ENCODE measurements around the gene ZKSCAN1.
"Not testable (repeated sequence)": the region's sequence is repeated elsewhere in the genome, so short reads cannot be mapped to it uniquely, and the experiment has no call there.

ZKSCAN1 gene

GRCh38 chr7:99987846-99988245 lies 27.6 kb upstream of the ZKSCAN1 start:
- TF ChIP-seq POLR2A (IDR thresholded peaks at IDR 0.05; ENCODE audit: extremely low read depth, insufficient read length) (no peak), MAX (IDR thresholded peaks at IDR 0.05; ENCODE audit: low read depth, low read length) (no peak), CTCF (IDR thresholded peaks at IDR 0.05; ENCODE audit: low read depth, low read length) (no peak), MYC (IDR thresholded peaks at IDR 0.05; ENCODE audit: low read depth, low read length) (no peak)
- no peak overlapping the region for H3K4me3 ChIP-seq (ENCODE audit: low read depth, low read length)
- no peak for DNase-seq (ENCODE audit: low read depth)

GRCh38 chr7:99990460-99990852 lies 24.9 kb upstream of the ZKSCAN1 start:
- TF ChIP-seq MYC (IDR thresholded peaks at IDR 0.05; ENCODE audit: low read depth, low read length) (no peak), CTCF (IDR thresholded peaks at IDR 0.05; ENCODE audit: low read depth, low read length) (no peak), POLR2A (IDR thresholded peaks at IDR 0.05; ENCODE audit: extremely low read depth, insufficient read length) (no peak), MAX (IDR thresholded peaks at IDR 0.05; ENCODE audit: low read depth, low read length) (no peak)
- no peak for DNase-seq (ENCODE audit: low read depth)
- H3K4me3 ChIP-seq (ENCODE audit: low read depth, low read length) = no peak overlapping the region

- H3K4me3 ChIP-seq (ENCODE audit: low read depth, low read length); DNase-seq (ENCODE audit: low read depth): not testable (repeated sequence)
Measured at GRCh38 chr7:99991543-99991942, 23.9 kb upstream of the ZKSCAN1 start.

GRCh38 chr7:99992330-99993038 lies 22.9 kb upstream of the ZKSCAN1 start:
- TF ChIP-seq CTCF (IDR thresholded peaks at IDR 0.05; ENCODE audit: low read depth, low read length) = no peak
- no peak for TF ChIP-seq POLR2A (IDR thresholded peaks at IDR 0.05; ENCODE audit: extremely low read depth, insufficient read length)
- no peak for TF ChIP-seq MAX (IDR thresholded peaks at IDR 0.05; ENCODE audit: low read depth, low read length)
- TF ChIP-seq MYC (IDR thresholded peaks at IDR 0.05; ENCODE audit: low read depth, low read length) = no peak
- H3K4me3 ChIP-seq (ENCODE audit: low read depth, low read length) = no peak overlapping the region
- no peak for DNase-seq (ENCODE audit: low read depth)

GRCh38 chr7:99994819-99995218 lies 20.6 kb upstream of the ZKSCAN1 start:
- no peak for DNase-seq (ENCODE audit: low read depth)
- no peak overlapping the region for H3K4me3 ChIP-seq (ENCODE audit: low read depth, low read length)
- TF ChIP-seq POLR2A (IDR thresholded peaks at IDR 0.05; ENCODE audit: extremely low read depth, insufficient read length) = no peak
- no peak for TF ChIP-seq MYC (IDR thresholded peaks at IDR 0.05; ENCODE audit: low read depth, low read length)
- TF ChIP-seq CTCF (IDR thresholded peaks at IDR 0.05; ENCODE audit: low read depth, low read length) = no peak
- TF ChIP-seq MAX (IDR thresholded peaks at IDR 0.05; ENCODE audit: low read depth, low read length) = no peak

GRCh38 chr7:99996755-99997544 lies 18.4 kb upstream of the ZKSCAN1 start:
- H3K4me3 ChIP-seq (ENCODE audit: low read depth, low read length) = no peak overlapping the region
- DNase-seq (ENCODE audit: low read depth) = no peak
- no peak for TF ChIP-seq POLR2A (IDR thresholded peaks at IDR 0.05; ENCODE audit: extremely low read depth, insufficient read length)
- TF ChIP-seq CTCF (IDR thresholded peaks at IDR 0.05; ENCODE audit: low read depth, low read length) = no peak
- TF ChIP-seq MYC (IDR thresholded peaks at IDR 0.05; ENCODE audit: low read depth, low read length) = no peak
- no peak for TF ChIP-seq MAX (IDR thresholded peaks at IDR 0.05; ENCODE audit: low read depth, low read length)

All from NB4 (cell line).